Adrenal gland (tissue), 12 donors: ENCODE results near the gene CIB2. TPM values are rescaled to one million over a fixed set of nuclear protein-coding genes. Genes with fewer than 3 reads are reported as not detected.
A peak's percentile ranks its signal among the peaks of the same experiment; 100 is the strongest.

ENCODE experiments used
- DNase-seq, 7 donors: peaks; one replicate each; pipeline ENCODE4 v3.0.0-alpha.2; 2019 to 2020
- H3K27ac ChIP-seq, 5 donors: fragments of 200-600 bp; sonication (generic) in 4 of 5; 1 replicate in 3 of 5; 2 replicates in 2 of 5; pipeline versions ENCODE4 v1.5.1 to v1.8.0; 2016 to 2020; ENCODE audit warnings: mild to moderate bottlenecking in 1 of 5
- H3K27me3 ChIP-seq: fragments of 200-600 bp; 2 replicates; pipeline ENCODE4 v1.8.0; 2021
- H3K36me3 ChIP-seq, 2 donors: fragments of 200-600 bp; replicated peaks in 1 of 2; 1 replicate in 1 of 2; 2 replicates in 1 of 2; pipeline versions ENCODE4 v1.5.1 to v1.8.0; 2018 to 2022
- H3K4me1 ChIP-seq, 2 donors: fragments of 200-600 bp; replicated peaks in 1 of 2; 1 replicate in 1 of 2; 2 replicates in 1 of 2; pipeline versions ENCODE4 v1.5.1 to v1.8.0; 2018 to 2021
- H3K4me3 ChIP-seq, 4 donors: fragments of 200-600 bp; sonication (generic) in 3 of 4; one replicate each; pipeline ENCODE4 v1.5.1; 2016 to 2018
- H3K9me3 ChIP-seq, 3 donors: fragments of 200-600 bp; sonication (generic) in 1 of 3; replicated peaks in 1 of 3; 1 replicate in 2 of 3; 2 replicates in 1 of 3; pipeline versions ENCODE4 v1.5.1 to v1.8.0; 2016 to 2021
- CTCF ChIP-seq, 6 experiments: fragments of 450-650 bp in 4 of 6; fragments of 200-600 bp in 2 of 6; sonication (generic) in 1 of 6; IDR thresholded peaks; 1 replicate in 5 of 6; 2 replicates in 1 of 6; pipeline versions ENCODE4 v1.5.1 to v1.8.0; 2016 to 2021; ENCODE audit warnings: antibody characterized with exemption in 6 of 6, mild to moderate bottlenecking in 2 of 6, moderate library complexity in 1 of 6
- POLR2A ChIP-seq, 2 donors: fragments of 450-650 bp; IDR thresholded peaks; one replicate each; pipeline ENCODE4 v1.6.1; 2017; ENCODE audit warnings: antibody characterized with exemption in 2 of 2, mild to moderate bottlenecking in 2 of 2, moderate library complexity in 1 of 2
- WGBS, 4 donors: extraction: QIAGEN DNeasy Blood & Tissue Kit in 2 of 4; methylation state at CpG; one replicate each; pipeline versions ENCODE4 v1.1.5 to v1.1.7; 2013 to 2017; 5-methylcytosine and 5-hydroxymethylcytosine counted together
- intact Hi-C, 2 donors: fragments of 100-400 bp; cut with DNase I; formaldehyde crosslinking; loops; one replicate each; pipeline versions ENCODE4 v1.14.1 to v1.15.0; 2022 to 2023
- polyA plus RNA-seq, 3 donors: library from polyadenylated mRNA; stranded (reverse); fragments of 200-250 nt in 2 of 3; fragments of 350-450 nt in 1 of 3; fragmentation: Illumina TruSeq in 1 of 3; extraction: RNeasy Lipid Tissue Mini Kit (QIAGEN cat#74804) in 1 of 3; gene quantifications; one replicate each; pipeline ENCODE4 v1.2.3, GENCODE V29; 2013 to 2014
- total RNA-seq, 9 donors: library from RNA; depleted of rRNA in 4 of 9; stranded (reverse); fragments of >200 nt in 4 of 9; fragments of 120-200 nt in 1 of 9; fragmentation: NEBNext Ultra II Directional in 1 of 9; extraction: Animal tissue kit (Norgen Biotek cat#: 25700) in 1 of 9; gene quantifications; one replicate each; pipeline versions ENCODE4 v1.1.0 to v1.2.4, GENCODE V29; 2013 to 2023
- donor health status: healthy with polysubstance abuse.
- donor health status: Bipolar disorder and iron deficiency.
- donor health status: DM: yes; HTN: yes; CAD: no.
- donor health status: DM: no; HTN: no; CAD: no.
- donor health status: DM: no; HTN: no; CAD: no.
- donor health status: DM: yes; HTN: yes; CAD: no.

The CIB2 gene
- total and polyA plus RNA-seq, 12 donors: 4.4 to 37.8 (median 19.7) TPM

GRCh38 chr15:78072080-78072892 is 59.0 kb downstream of the CIB2 start:
- Histone ChIP-seq H3K9me3 (no peaks in the 10 kb centered on the region), H3K4me3 (peak overlapping the region in 1 of 4 donors; percentile 15), H3K27ac (peak overlapping the region; percentile 66 to 98 (median 80)), H3K4me1 (peaks cover 75 to 91% of the 10 kb centered on the region in 2 donors), H3K27me3 (no peaks in the 10 kb centered on the region), H3K36me3 (no peaks in the 10 kb centered on the region)
- intact Hi-C loops: no loop called here
- DNase-seq: peak; percentile 58 to 89 (median 84)
- no peak for TF ChIP-seq CTCF (IDR thresholded peaks at IDR 0.05)
- TF ChIP-seq POLR2A (IDR thresholded peaks at IDR 0.05): peak; percentile 72 to 81
- 20 to 29% (median 23%) methylated on average over 7 to 9 of the region's 9 CpGs for WGBS, 4 donors

- Histone ChIP-seq H3K9me3 (no peaks in the 10 kb centered on the region), H3K4me3 (no peak overlapping the region), H3K4me1 (peaks cover 81 to 97% of the 10 kb centered on the region in 2 donors), H3K27ac (peak overlapping the region in 4 of 5 donors; percentile 66 to 98 (median 82)), H3K27me3 (no peaks in the 10 kb centered on the region), H3K36me3 (no peaks in the 10 kb centered on the region)
- DNase-seq: peak in 1 of 7 donors; percentile 18
- no peak for TF ChIP-seq POLR2A (IDR thresholded peaks at IDR 0.05)
- TF ChIP-seq CTCF (IDR thresholded peaks at IDR 0.05): no peak
- intact Hi-C loops: no loop called here
- 35 to 66% (median 52%) methylated on average over 2 of the region's 2 CpGs for WGBS, 4 donors
Observed at GRCh38 chr15:78071383-78071782, 59.9 kb downstream of the CIB2 start.

GRCh38 chr15:78070049-78070700 is 61.1 kb downstream of the CIB2 start:
- H3K4me3 ChIP-seq: no peak overlapping the region
- H3K9me3 ChIP-seq: no peaks in the 10 kb centered on the region
- TF ChIP-seq CTCF (IDR thresholded peaks at IDR 0.05) (no peak), POLR2A (IDR thresholded peaks at IDR 0.05) (no peak)
- 64 to 67% (median 64%) methylated on average over 4 of the region's 4 CpGs for WGBS, 4 donors
- H3K4me1 ChIP-seq: peaks cover 87 to 98% of the 10 kb centered on the region in 2 donors
- H3K27ac ChIP-seq: peak overlapping the region; percentile 11 to 98 (median 63)
- H3K36me3 ChIP-seq: no peaks in the 10 kb centered on the region
- no peaks in the 10 kb centered on the region for H3K27me3 ChIP-seq
- peak in 3 of 7 donors; percentile 41 to 53 (median 44) for DNase-seq
- intact Hi-C loops: no loop called here

GRCh38 chr15:78069462-78070029 is 61.7 kb downstream of the CIB2 start:
- Histone ChIP-seq H3K9me3 (no peaks in the 10 kb centered on the region), H3K36me3 (no peaks in the 10 kb centered on the region), H3K27ac (peak overlapping the region; percentile 23 to 98 (median 82)), H3K4me3 (no peak overlapping the region), H3K27me3 (no peaks in the 10 kb centered on the region), H3K4me1 (peaks cover 93 to 98% of the 10 kb centered on the region in 2 donors)
- TF ChIP-seq POLR2A (IDR thresholded peaks at IDR 0.05) (no peak), CTCF (IDR thresholded peaks at IDR 0.05) (no peak)
- intact Hi-C loops: no loop called here
- no peak for DNase-seq
- 66 to 73% (median 68%) methylated on average over 5 of the region's 5 CpGs for whole genome bisulfite sequencing, 4 donors
